GM18507 (cell line): ENCODE results near the gene CCDC7.
"Not testable (repeated sequence)": the region's sequence is repeated elsewhere in the genome, so short reads cannot be mapped to it uniquely, and the experiment has no call there.

Experiments
- DNase-seq: peaks from one replicate; pipeline ENCODE4 v3.0.0; 2011; ENCODE audit warnings: low read depth; ENCODE audit not compliant: insufficient read length; ENCODE audit errors: extremely low spot score
- FAIRE-seq: peaks from 2 replicates; lab custom pipeline; 2011; peaks lifted over from hg19 to GRCh38; lab: Jason Lieb, UNC

CCDC7 gene

GRCh38 chr10:32445036-32445435, 904 bp upstream of the CCDC7 start:
- DNase-seq (no peak), FAIRE-seq (no peak)

- FAIRE-seq (peak; percentile 77), DNase-seq (no peak)
Observed at GRCh38 chr10:32446536-32447406, 831 bp downstream of the CCDC7 start.

- DNase-seq (no peak), FAIRE-seq (no peak)
Observed at GRCh38 chr10:32454148-32454547, 8.2 kb downstream of the CCDC7 start.

GRCh38 chr10:32459051-32459698, 13.2 kb downstream of the CCDC7 start:
- no peak for DNase-seq
- FAIRE-seq: peak; percentile 18

- DNase-seq: no peak
- no peak for FAIRE-seq
Observed at GRCh38 chr10:32461203-32461602, 15.3 kb downstream of the CCDC7 start.

GRCh38 chr10:32471232-32471631, 25.3 kb downstream of the CCDC7 start:
- FAIRE-seq (no peak), DNase-seq (no peak)

- no peak for FAIRE-seq
- no peak for DNase-seq
Observed at GRCh38 chr10:32477499-32477898, 31.6 kb downstream of the CCDC7 start.

- FAIRE-seq (no peak), DNase-seq (no peak)
Observed at GRCh38 chr10:32481606-32482005, 35.7 kb downstream of the CCDC7 start.

GRCh38 chr10:32483019-32483502, 37.1 kb downstream of the CCDC7 start:
- not testable (repeated sequence) for FAIRE-seq, DNase-seq

GRCh38 chr10:32488038-32488437, 42.1 kb downstream of the CCDC7 start:
- DNase-seq, FAIRE-seq: not testable (repeated sequence)

- FAIRE-seq: no peak
- no peak for DNase-seq
Observed at GRCh38 chr10:32489158-32489557, 43.2 kb downstream of the CCDC7 start.

- no peak for FAIRE-seq
Observed at GRCh38 chr10:32489901-32490300, 44.0 kb downstream of the CCDC7 start.

GRCh38 chr10:32494562-32494961, 48.6 kb downstream of the CCDC7 start:
- not testable (repeated sequence) for DNase-seq, FAIRE-seq

More at GRCh38 chr10:32489901-32490300, 44.0 kb downstream of the CCDC7 start:
- no peak for DNase-seq

GRCh38 chr10:32500136-32500535, 54.2 kb downstream of the CCDC7 start:
- not testable (repeated sequence) for FAIRE-seq, DNase-seq

GRCh38 chr10:32501906-32502305, 56.0 kb downstream of the CCDC7 start:
- no peak for DNase-seq
- FAIRE-seq: no peak

- not testable (repeated sequence) for DNase-seq, FAIRE-seq
Observed at GRCh38 chr10:32505762-32506420, 60.0 kb downstream of the CCDC7 start.

GRCh38 chr10:32511599-32511998, 65.7 kb downstream of the CCDC7 start:
- DNase-seq: no peak
- no peak for FAIRE-seq

- no peak for FAIRE-seq
Observed at GRCh38 chr10:32516567-32517495, 70.9 kb downstream of the CCDC7 start.

GRCh38 chr10:32530231-32530630, 84.3 kb downstream of the CCDC7 start:
- FAIRE-seq: no peak
- DNase-seq: no peak

More at GRCh38 chr10:32516567-32517495, 70.9 kb downstream of the CCDC7 start:
- no peak for DNase-seq
